HL-60 (cell line): Measurements from ENCODE around the gene COPE.

Source experiments
- DNase-seq, 2 experiments: peaks; one replicate each; pipeline ENCODE4 v3.0.0-alpha.2; 2010 to 2020; ENCODE audit warnings: low read depth in 1 of 2, low spot score in 1 of 2
- H3K27ac ChIP-seq: fragments of 250-450 bp; sonication (Bioruptor Pico); replicated peaks from 2 replicates; pipeline ENCODE4 v1.5.1; 2020; ENCODE audit warnings: mild to moderate bottlenecking, moderate library complexity
- H3K27me3 ChIP-seq: fragments of 250-450 bp; sonication (Bioruptor Pico); 2 replicates; pipeline ENCODE4 v1.5.1; 2021; ENCODE audit warnings: mild to moderate bottlenecking, moderate library complexity; ENCODE audit not compliant: insufficient read depth, poor library complexity, severe bottlenecking
- H3K4me3 ChIP-seq: replicated peaks from 2 replicates; pipeline ENCODE4 v1.5.1; 2011; ENCODE audit warnings: mild to moderate bottlenecking, control low read depth, low read length; ENCODE audit not compliant: insufficient read depth
- CTCF ChIP-seq: IDR thresholded peaks from one replicate; pipeline ENCODE4 v1.5.1; 2011; ENCODE audit warnings: low read length, control low read depth, inconsistent platforms; ENCODE audit not compliant: insufficient read depth
- GABPA ChIP-seq: IDR thresholded peaks from 2 replicates; pipeline ENCODE4 v1.6.1; 2012; ENCODE audit warnings: low read depth
- POLR2AphosphoS5 ChIP-seq: IDR thresholded peaks from 2 replicates; pipeline ENCODE4 v1.6.1; 2012; ENCODE audit warnings: low read depth
- REST ChIP-seq: IDR thresholded peaks from 2 replicates; pipeline ENCODE4 v1.6.1; 2012; ENCODE audit warnings: low read depth; ENCODE audit not compliant: insufficient replicate concordance
- SPI1 ChIP-seq: IDR thresholded peaks from 2 replicates; pipeline ENCODE4 v1.6.1; 2012; ENCODE audit warnings: low read depth, mild to moderate bottlenecking, borderline replicate concordance
- long read RNA-seq: library from polyadenylated mRNA; unstranded; transcript quantifications from one replicate; pipeline ENCODE4 v2.0.0, GENCODE V29; 2020

COPE gene
- long read RNA-seq, transcript COPE-202 (9 exons, 948 nt): minor isoform, 11 of 773 reads
- long read RNA-seq, transcript COPE-201 (10 exons, 1,141 nt): major isoform, 696 of 773 reads
- long read RNA-seq, partial matches to known transcripts: 5 of 773 reads
- long read RNA-seq, other reads (novel, unspliced or antisense): 54 of 773 reads

GRCh38 chr19:18919086-18919899 is at the start of gene COPE, which contains the start of gene DDX49:
Gene COPE, minus strand, starts transcription at chr19:18919387. Its CDS starts 39 bp downstream, at chr19:18919348.
Gene DDX49, plus strand, starts transcription at chr19:18919715. Its CDS starts 27 bp downstream, at chr19:18919742.
- Histone ChIP-seq H3K27me3 (no peaks in the 10 kb centered on the region), H3K4me3 (peak within 1 kb of the TSS; percentile 94), H3K27ac (peak within 1 kb of the TSS; percentile 96)
- TF ChIP-seq REST: peak; percentile 67
- TF ChIP-seq SPI1: no peak; the same call in 1 of the 2 replicates
- no peak for TF ChIP-seq CTCF
- peak; percentile 96 for TF ChIP-seq GABPA
- TF ChIP-seq POLR2AphosphoS5: peak; percentile 84
- DNase-seq: peak; percentile 100

GRCh38 chr19:18967358-18968146 is 48.4 kb upstream of the COPE start:
- TF ChIP-seq CTCF: no peak
- TF ChIP-seq REST: peak; percentile 37
- no peak for TF ChIP-seq GABPA
- peak; percentile 17; the same call in 1 of the 2 replicates for TF ChIP-seq SPI1
- peak; percentile 75 for TF ChIP-seq POLR2AphosphoS5
- peak; percentile 81 to 92 for DNase-seq
- no peak overlapping the region for H3K4me3 ChIP-seq
- no peaks in the 10 kb centered on the region for H3K27me3 ChIP-seq
- H3K27ac ChIP-seq: peak overlapping the region; percentile 98

GRCh38 chr19:18966307-18966706 is 47.1 kb upstream of the COPE start:
- TF ChIP-seq SPI1 (peak; percentile 61; the same call in 1 of the 2 replicates), REST (no peak)
- DNase-seq: no peak
- Histone ChIP-seq H3K27me3 (no peaks in the 10 kb centered on the region), H3K27ac (peak overlapping the region; percentile 98), H3K4me3 (no peak overlapping the region)
